ENCODE data around the gene FAM163B. TPM values are rescaled to one million over a fixed set of nuclear protein-coding genes. Genes with fewer than 3 reads are reported as not detected.

The FAM163B gene
- total and polyA plus RNA-seq, 2 of the 8 experiments (the other 6 are each of a cell fraction or from before 2014, with no cell fraction given), result 0.63 to 1.0 TPM

- Histone ChIP-seq H3K14ac (ENCODE audit: insufficient read length) (no peak overlapping the region), H3K36me3 (ENCODE audit: control insufficient read depth in 2 of 4, insufficient read depth in 4 of 4, low read length in 3 of 4) (no peaks in the 10 kb centered on the region), H2BK20ac (ENCODE audit: low read length) (no peak overlapping the region), H3K79me1 (ENCODE audit: low read depth, low read length) (no peaks in the 10 kb centered on the region), H2BK12ac (ENCODE audit: low read depth, low read length) (no peak overlapping the region), H4K8ac (ENCODE audit: extremely low read depth, insufficient read depth, low read length) (no peak overlapping the region), H3K23ac (ENCODE audit: insufficient read length) (no peak overlapping the region), H2BK120ac (replicated peaks; ENCODE audit: low read depth, low read length) (no peak overlapping the region), H3K23me2 (ENCODE audit: low read depth, low read length) (no peaks in the 10 kb centered on the region), H3K27ac (ENCODE audit: low read depth, low read length) (no peak overlapping the region), H3K9ac (replicated peaks in 1 of 4; ENCODE audit: extremely low read depth in 1 of 4, low read depth in 3 of 4, low read length in 3 of 4) (no peak overlapping the region), H4K20me1 (replicated peaks in 1 of 2; ENCODE audit: control insufficient read depth in 1 of 2, insufficient read depth in 2 of 2, low read length in 2 of 2) (no peaks in the 10 kb centered on the region), H3K18ac (ENCODE audit: extremely low read depth, low read length) (no peak overlapping the region), H2AK5ac (ENCODE audit: low read depth, low read length) (no peak overlapping the region), H2BK15ac (ENCODE audit: low read length) (no peak overlapping the region), H3K56ac (replicated peaks; ENCODE audit: insufficient read length, low read depth, low read length) (no peak overlapping the region), H3K4me2 (ENCODE audit: insufficient read depth in 1 of 2, low read depth in 2 of 2, low read length in 2 of 2) (no peak overlapping the region), H3K27me3 (replicated peaks in 1 of 4; ENCODE audit: control insufficient read depth in 3 of 4, extremely low read depth in 1 of 4, insufficient read depth in 3 of 4, low read length in 3 of 4) (peaks cover 0 to 5% (median 0%) of the 10 kb centered on the region in 4 experiments; a peak in 3 of 7 replicates), H2AFZ (ENCODE audit: low read length) (no peak overlapping the region), H2BK5ac (ENCODE audit: low read depth, low read length) (no peak overlapping the region), H3K79me2 (ENCODE audit: control insufficient read depth in 1 of 2, insufficient read depth in 2 of 2, low read length in 2 of 2) (no peaks in the 10 kb centered on the region), H3K4me3 (ENCODE audit: extremely low read depth in 1 of 4, insufficient read depth in 2 of 4, low read depth in 3 of 4, low read length in 4 of 4) (no peak overlapping the region), H3K4ac (replicated peaks; ENCODE audit: insufficient read length, low read depth, low read length) (no peak overlapping the region), H4K91ac (replicated peaks; ENCODE audit: insufficient read length, low read length) (no peak overlapping the region), H3K4me1 (replicated peaks in 1 of 4; ENCODE audit: control insufficient read depth in 3 of 4, insufficient read depth in 4 of 4, low read length in 3 of 4) (no peaks in the 10 kb centered on the region), H4K5ac (ENCODE audit: insufficient read length, low read depth, low read length) (no peak overlapping the region), H3K9me3 (ENCODE audit: insufficient read depth in 2 of 2, low read depth in 1 of 2, low read length in 1 of 2) (no peaks in the 10 kb centered on the region)
- POLR2A ChIA-PET (ENCODE audit: partially characterized antibody), result no interaction called here
- CTCF ChIA-PET (ENCODE audit: partially characterized antibody), result no interaction called here
- DNase-seq (ENCODE audit: low read depth in 1 of 2, low spot score in 2 of 2), result no peak
- WGBS, 2 experiments (ENCODE audit: extremely low coverage in 1 of 2, insufficient coverage in 1 of 2, insufficient read length in 1 of 2, insufficient replicate concordance in 2 of 2, low coverage in 1 of 2, low lambda C conversion rate in 2 of 2, missing lambda C conversion rate in 1 of 2), result 86% methylated on average over 10 of the region's 10 CpGs; no CpG with 5 or more reads in 1 of the 2 experiments
- no peak for FAIRE-seq
- TF ChIP-seq CHD7 (IDR thresholded peaks at IDR 0.05; ENCODE audit: insufficient replicate concordance, low read length), result no peak
Observed at GRCh38 chr9:133618726-133619125, 9.5 kb upstream of the FAM163B start.

Measured in H1 (cell line).